BJ (cell line): Measurements from ENCODE around the gene PTGR3. TPM values are rescaled to one million over a fixed set of nuclear protein-coding genes. Genes with fewer than 3 reads are reported as not detected.

Experiments
- CTCF ChIA-PET: fragments of 350-600 bp; formaldehyde crosslinking; extraction: SDS; loops from one replicate; lab custom pipeline; 2021; ENCODE audit warnings: antibody characterized with exemption, inconsistent platforms; lab: Yijun Ruan, JAX
- POLR2A ChIA-PET: fragments of 300-600 bp; sonication (Branson Sonifier 250); formaldehyde crosslinking; extraction: SDS; loops from one replicate; lab custom pipeline; 2021; ENCODE audit warnings: antibody characterized with exemption; lab: Charles Lee
- DNase-seq: peaks from one replicate; pipeline ENCODE4 v3.0.0-alpha.2; 2011; ENCODE audit warnings: low read depth
- H3K27me3 ChIP-seq: 2 replicates; pipeline ENCODE4 v1.6.0; 2011; ENCODE audit warnings: low read length; ENCODE audit not compliant: control insufficient read depth, insufficient read depth
- H3K36me3 ChIP-seq: 2 replicates; pipeline ENCODE4 v1.5.1; 2011; ENCODE audit warnings: low read length; ENCODE audit not compliant: control insufficient read depth, insufficient read depth
- H3K4me3 ChIP-seq: 2 replicates; pipeline ENCODE4 v1.5.1; 2011; ENCODE audit warnings: low read depth, mild to moderate bottlenecking, control low read depth, low read length
- CTCF ChIP-seq: IDR thresholded peaks from 2 replicates; pipeline ENCODE4 v1.5.1; 2011; ENCODE audit warnings: low read depth, mild to moderate bottlenecking, control low read depth, inconsistent platforms, low read length, moderate library complexity; ENCODE audit not compliant: insufficient read depth
- polyA plus RNA-seq: library from polyadenylated mRNA; depleted of rRNA; stranded (reverse); fragments of >200 nt; gene quantifications from 2 replicates; pipeline ENCODE4 v1.2.3, GENCODE V29; 2011

Gene PTGR3
- polyA plus RNA-seq, 1 experiment: 70.3 TPM

- POLR2A ChIA-PET: no interaction called here
- Histone ChIP-seq H3K4me3 (no peak overlapping the region), H3K27me3 (no peaks in the 10 kb centered on the region), H3K36me3 (no peaks in the 10 kb centered on the region)
- CTCF ChIA-PET: interaction anchor here (1.0 kb wide), 1 partner anchor 15 kb away, joined by 3 read pairs; no protein-coding TSS in a partner anchor
- DNase-seq: no peak
- TF ChIP-seq CTCF: no peak
Observed at GRCh38 chr18:75178376-75178775, 30.6 kb downstream of the PTGR3 start.

- no peak for TF ChIP-seq CTCF
- Histone ChIP-seq H3K36me3 (no peaks in the 10 kb centered on the region), H3K4me3 (no peak overlapping the region), H3K27me3 (no peaks in the 10 kb centered on the region)
- ChIA-PET POLR2A (no interaction called here), CTCF (no interaction called here)
- DNase-seq: no peak
Observed at GRCh38 chr18:75176849-75177248, 32.1 kb downstream of the PTGR3 start.

GRCh38 chr18:75173738-75174137 is 35.2 kb downstream of the PTGR3 start:
- H3K36me3 ChIP-seq: no peaks in the 10 kb centered on the region
- no peak overlapping the region for H3K4me3 ChIP-seq
- no peaks in the 10 kb centered on the region for H3K27me3 ChIP-seq
- no peak for TF ChIP-seq CTCF
- DNase-seq: no peak
- ChIA-PET CTCF (interaction anchor here (1.5 kb wide), 1 partner anchor 305 kb away, joined by 4 read pairs; no protein-coding TSS in a partner anchor), POLR2A (no interaction called here)

GRCh38 chr18:75173125-75173432 is 35.9 kb downstream of the PTGR3 start:
- TF ChIP-seq CTCF: no peak
- no peak overlapping the region for H3K4me3 ChIP-seq
- CTCF ChIA-PET: interaction anchor here (1.2 to 1.5 kb wide), 2 partner anchors 20 to 306 kb away, joined by 3 to 4 read pairs; no protein-coding TSS in a partner anchor
- H3K27me3 ChIP-seq: no peaks in the 10 kb centered on the region
- no peaks in the 10 kb centered on the region for H3K36me3 ChIP-seq
- DNase-seq: no peak
- POLR2A ChIA-PET: no interaction called here

- Histone ChIP-seq H3K4me3 (no peak overlapping the region), H3K27me3 (no peaks in the 10 kb centered on the region), H3K36me3 (no peaks in the 10 kb centered on the region)
- no peak for TF ChIP-seq CTCF
- ChIA-PET POLR2A (no interaction called here), CTCF (interaction anchor here (0.7 to 1.2 kb wide), 2 partner anchors 13 to 21 kb away, joined by 3 read pairs; no protein-coding TSS in a partner anchor)
- DNase-seq: no peak
Observed at GRCh38 chr18:75172299-75173124, 36.4 kb downstream of the PTGR3 start.
